GM12878 (cell line): Measurements from ENCODE around the gene CHST2. TPM values are rescaled to one million over a fixed set of nuclear protein-coding genes. Genes with fewer than 3 reads are reported as not detected.

Experiments used
- ATAC-seq: fragments of 200-7000 bp; cut with Tn5 transposase; 3 replicates; pipeline ENCODE4 v1.9.1; 2020; ENCODE audit warnings: mild to moderate bottlenecking, moderate library complexity
- BruUV-seq: library from RNA; stranded (reverse); fragments of 400-500 nt; replicated peaks from 2 replicates; lab custom pipeline; 2021; lab: Mats Ljungman, UMichigan
- CTCF ChIA-PET: fragments of 300-600 bp; sonication (Branson Sonifier 250); formaldehyde crosslinking; extraction: SDS; loops from one replicate; lab custom pipeline; 2021; ENCODE audit warnings: inconsistent platforms; lab: Yijun Ruan, JAX
- POLR2A ChIA-PET: fragments of 350-600 bp; formaldehyde crosslinking; extraction: SDS; loops from one replicate; lab custom pipeline; 2021; ENCODE audit warnings: inconsistent platforms; lab: Charles Lee
- RAD21 ChIA-PET: fragments of 300-600 bp; sonication (Branson Sonifier 250); formaldehyde crosslinking; loops from one replicate; lab custom pipeline; 2023; ENCODE audit warnings: antibody characterized with exemption; ENCODE audit not compliant: unreplicated experiment; lab: Charles Lee
- SMC1A ChIA-PET: fragments of 300-600 bp; sonication (Branson Sonifier 250); formaldehyde crosslinking; loops from one replicate; lab custom pipeline; 2023; ENCODE audit not compliant: unreplicated experiment, uncharacterized antibody; lab: Charles Lee
- DNase-seq: peaks from one replicate; pipeline ENCODE4 v3.0.0-alpha.2; 2011; ENCODE audit warnings: low read depth, low spot score
- FAIRE-seq: peaks from 3 replicates; lab custom pipeline; 2011; peaks lifted over from hg19 to GRCh38; lab: Jason Lieb, UNC
- H2AFZ ChIP-seq: 2 replicates; pipeline ENCODE4 v1.6.0; 2011; ENCODE audit warnings: low read depth, low read length, control low read depth; ENCODE audit not compliant: control insufficient read depth
- H3K27ac ChIP-seq: 2 replicates; pipeline ENCODE4 v1.5.1; 2011; ENCODE audit warnings: control low read depth; ENCODE audit not compliant: control insufficient read depth, insufficient read depth
- H3K27me3 ChIP-seq, 2 experiments: replicated peaks in 1 of 2; 2 replicates each; pipeline versions ENCODE4 v1.6.0 to v1.6.1; 2011; ENCODE audit warnings: low read length in 1 of 2; ENCODE audit not compliant: control insufficient read depth in 2 of 2, insufficient read depth in 2 of 2
- H3K36me3 ChIP-seq, 2 experiments: 2 replicates each; pipeline ENCODE4 v1.5.1; 2011; ENCODE audit warnings: low read length in 1 of 2; ENCODE audit not compliant: control insufficient read depth in 2 of 2, insufficient read depth in 2 of 2
- H3K4me1 ChIP-seq: 2 replicates; pipeline ENCODE4 v1.6.1; 2011; ENCODE audit warnings: mild to moderate bottlenecking, low read length, moderate library complexity, mixed read lengths; ENCODE audit not compliant: control insufficient read depth, insufficient read depth
- H3K4me2 ChIP-seq: 2 replicates; pipeline ENCODE4 v1.6.0; 2011; ENCODE audit warnings: control low read depth; ENCODE audit not compliant: control insufficient read depth, insufficient read depth
- H3K4me3 ChIP-seq: fragments of 200-600 bp; sonication (generic); 2 replicates; pipeline ENCODE4 v1.5.1; 2016
- H3K79me2 ChIP-seq: 2 replicates; pipeline ENCODE4 v1.6.0; 2011; ENCODE audit warnings: low read length; ENCODE audit not compliant: control insufficient read depth, insufficient read depth
- H3K9ac ChIP-seq: 2 replicates; pipeline ENCODE4 v1.8.0; 2011; ENCODE audit warnings: low read length, control low read depth, mixed read lengths; ENCODE audit not compliant: control insufficient read depth, insufficient read depth
- H3K9me3 ChIP-seq: replicated peaks from 3 replicates; pipeline ENCODE4 v1.5.1; 2011; ENCODE audit warnings: mild to moderate bottlenecking, low read length; ENCODE audit not compliant: control insufficient read depth, insufficient read depth
- H4K20me1 ChIP-seq: 2 replicates; pipeline ENCODE4 v1.6.0; 2011; ENCODE audit not compliant: control insufficient read depth, insufficient read depth
- BCL11A ChIP-seq: IDR thresholded peaks from 2 replicates; pipeline ENCODE4 v1.6.1; 2011; ENCODE audit warnings: low read depth, low read length
- CBX3 ChIP-seq: fragments of 200-600 bp; sonication (generic); IDR thresholded peaks from 2 replicates; pipeline ENCODE4 v1.6.1; 2016; ENCODE audit warnings: low read depth, borderline replicate concordance
- LARP7 ChIP-seq: fragments of 450-650 bp; IDR thresholded peaks from 2 replicates; pipeline ENCODE4 v1.6.1; 2017; ENCODE audit warnings: mild to moderate bottlenecking
- MEF2B ChIP-seq: fragments of 450-650 bp; IDR thresholded peaks from 2 replicates; pipeline ENCODE4 v1.6.1; 2018; ENCODE audit warnings: mild to moderate bottlenecking, moderate library complexity; ENCODE audit not compliant: partially characterized antibody, poor library complexity, severe bottlenecking
- MXI1 ChIP-seq: fragments of 150-350 bp; IDR thresholded peaks from 2 replicates; pipeline ENCODE4 v1.6.1; 2011; ENCODE audit warnings: low read depth, mild to moderate bottlenecking, inconsistent platforms, low read length, improper control_type of control experiment
- PKNOX1 ChIP-seq: fragments of 450-650 bp; IDR thresholded peaks from 2 replicates; pipeline ENCODE4 v1.6.1; 2016; ENCODE audit warnings: mild to moderate bottlenecking
- SP1 ChIP-seq: IDR thresholded peaks from one replicate; pipeline ENCODE4 v1.6.1; 2011; ENCODE audit warnings: low read depth, low read length
- SUZ12 ChIP-seq: fragments of 200-600 bp; sonication (generic); IDR thresholded peaks from one replicate; pipeline ENCODE4 v1.6.1; 2018; ENCODE audit warnings: antibody characterized with exemption, mild to moderate bottlenecking; ENCODE audit not compliant: unreplicated experiment
- ZNF687 ChIP-seq: fragments of 450-650 bp; IDR thresholded peaks from 2 replicates; pipeline ENCODE4 v1.6.1; 2017; ENCODE audit warnings: mild to moderate bottlenecking, moderate library complexity
- WGBS: methylation state at CpG from one replicate; pipeline ENCODE4 v1.1.6; 2016; ENCODE audit warnings: low lambda C conversion rate; ENCODE audit not compliant: insufficient replicate concordance, insufficient coverage; ENCODE audit errors: missing lambda C conversion rate; 5-methylcytosine and 5-hydroxymethylcytosine counted together
- in situ Hi-C: fragments of 300-500 bp; cut with MboI; formaldehyde crosslinking; loops from 9 replicates; pipeline ENCODE4 v1.14.3; 2018; ENCODE audit warnings: mixed read lengths
- intact Hi-C: fragments of 100-400 bp; cut with micrococcal nuclease; formaldehyde crosslinking; loops from one replicate; pipeline ENCODE4 v1.14.2; 2022; ENCODE audit not compliant: unreplicated experiment
- polyA plus RNA-seq, 11 experiments: library from polyadenylated mRNA; depleted of rRNA in 4 of 11; unstranded in 6 of 11; stranded (reverse) in 5 of 11; fragments of >200 nt; fragmentation: Nextera tagmentation in 4 of 11; fragmentation: Illumina TruSeq in 1 of 11; extraction: Ambion mirVana in 4 of 11; extraction: Trizol in 1 of 11; gene quantifications; 1 replicate in 1 of 11; 2 replicates in 10 of 11; pipeline versions ENCODE4 v1.2.1 to v1.2.3, GENCODE V29; 2011 to 2016; ENCODE audit warnings: inconsistent platforms in 2 of 11, missing spikeins in 2 of 11, low read depth in 1 of 11
- total RNA-seq, 4 experiments: library from RNA; depleted of rRNA in 3 of 4; stranded (reverse); fragments of >200 nt in 3 of 4; fragmentation: Illumina TruSeq in 1 of 4; extraction: Trizol in 1 of 4; gene quantifications; 2 replicates each; pipeline versions ENCODE4 v1.2.1 to v1.2.3, GENCODE V29; 2013 to 2021

The CHST2 gene
- total and polyA plus RNA-seq, 10 of the 15 experiments (the other 5 are each of a cell fraction or from before 2014, with no cell fraction given): 1.6 to 37.2 (median 8.8) TPM

DNA sequence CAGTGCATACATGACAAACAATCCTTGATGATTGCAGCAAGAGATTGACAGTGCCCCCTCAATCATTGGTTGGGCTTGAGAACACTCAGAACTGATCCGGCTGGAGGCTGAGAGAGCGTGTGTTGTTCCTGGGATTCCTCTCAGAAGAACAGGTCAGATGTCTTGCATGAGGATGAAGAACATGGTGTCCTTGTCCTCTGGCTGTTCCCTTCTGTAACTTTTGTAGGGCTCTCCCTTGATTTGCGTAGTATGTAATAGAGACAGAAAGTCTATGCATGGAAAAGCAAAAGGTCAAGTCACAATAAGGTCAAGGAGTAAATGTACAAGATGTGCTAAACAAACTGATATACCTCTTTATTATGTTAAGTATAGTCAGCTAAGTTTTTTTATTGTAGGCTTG, 8.2 kb downstream of the CHST2 start:
- TF ChIP-seq PKNOX1 (no peak), LARP7 (no peak), SUZ12 (no peak), MEF2B (no peak), BCL11A (no peak), MXI1 (no peak), ZNF687 (no peak), CBX3 (no peak), SP1 (no peak)
- TF ChIP-seq, all 136 proteins: peak for 0

More for the DNA sequence above, 8.2 kb downstream of the CHST2 start:
- no peak overlapping the region for H2AFZ ChIP-seq
- H3K4me2 ChIP-seq: no peak overlapping the region; the same call in 1 of the 2 replicates
- CTCF ChIA-PET: interaction anchor here (0.9 kb wide), 1 partner anchor 547 kb away, joined by 3 read pairs; no protein-coding TSS in a partner anchor
- no peak overlapping the region for H3K27ac ChIP-seq
- SMC1A ChIA-PET: interaction anchor here (1.0 to 1.7 kb wide), 5 partner anchors 12 to 547 kb away, joined by 3 read pairs; no protein-coding TSS in a partner anchor
- H3K36me3 ChIP-seq: no peaks in the 10 kb centered on the region
- H3K27me3 ChIP-seq: no peaks in the 10 kb centered on the region
- no peak for DNase-seq
- 100% methylated on average over 3 of the region's 3 CpGs for WGBS
- H3K79me2 ChIP-seq: peaks cover 13% of the 10 kb centered on the region
- intact Hi-C loops: loop anchor here (10.0 kb wide), 1 partner anchor 407 kb away; no protein-coding TSS in a partner anchor
- RAD21 ChIA-PET: interaction anchor here (1.4 to 1.7 kb wide), 2 partner anchors 37 to 80 kb away, joined by 4 read pairs; no protein-coding TSS in a partner anchor
- no peaks in the 10 kb centered on the region for H3K9me3 ChIP-seq
- H3K4me3 ChIP-seq: no peak overlapping the region
- H3K4me1 ChIP-seq: peaks cover 15% of the 10 kb centered on the region
- FAIRE-seq: no peak
- no peaks in the 10 kb centered on the region for H4K20me1 ChIP-seq
- no TSS peak for BruUV-seq
- no peak overlapping the region for H3K9ac ChIP-seq
- POLR2A ChIA-PET: no interaction called here
- no peak for ATAC-seq
- in situ Hi-C loops: no loop called here
